Mesenchymal stem cell (in vitro differentiated cells and primary cell): ENCODE results near the gene ECE1.

Experiments used
- DNase-seq: peaks from one replicate; pipeline ENCODE4 v3.0.0-alpha.2; 2013
- H2AFZ ChIP-seq: one replicate; pipeline ENCODE4 v1.6.1; 2013; ENCODE audit warnings: low read depth, mild to moderate bottlenecking, control low read depth, inconsistent platforms, low read length, moderate library complexity
- H2AK5ac ChIP-seq: 2 replicates; pipeline ENCODE4 v1.6.1; 2013; ENCODE audit warnings: low read length, moderate library complexity, mild to moderate bottlenecking, inconsistent platforms; ENCODE audit not compliant: severe bottlenecking
- H2BK120ac ChIP-seq: one replicate; pipeline ENCODE4 v1.6.1; 2013; ENCODE audit warnings: low read depth, mild to moderate bottlenecking, inconsistent platforms, low read length, moderate library complexity
- H2BK12ac ChIP-seq, 2 experiments: one replicate each; pipeline ENCODE4 v1.6.1; 2013; ENCODE audit warnings: inconsistent platforms in 2 of 2, low read length in 2 of 2, mild to moderate bottlenecking in 2 of 2, moderate library complexity in 2 of 2, control low read depth in 1 of 2
- H2BK15ac ChIP-seq: one replicate; pipeline ENCODE4 v1.6.1; 2013; ENCODE audit warnings: mild to moderate bottlenecking, low read depth, inconsistent platforms; ENCODE audit not compliant: poor library complexity, severe bottlenecking
- H2BK5ac ChIP-seq: 2 replicates; pipeline ENCODE4 v1.6.1; 2013; ENCODE audit warnings: low read depth, mild to moderate bottlenecking, low read length, control low read depth, inconsistent platforms; ENCODE audit not compliant: poor library complexity, severe bottlenecking
- H3K14ac ChIP-seq, 2 experiments: one replicate each; pipeline ENCODE4 v1.6.1; 2013; ENCODE audit warnings: inconsistent platforms in 2 of 2, low read length in 2 of 2, control low read depth in 1 of 2, mild to moderate bottlenecking in 1 of 2, moderate library complexity in 1 of 2
- H3K18ac ChIP-seq, 2 experiments: one replicate each; pipeline ENCODE4 v1.6.1; 2013; ENCODE audit warnings: inconsistent platforms in 2 of 2, low read length in 2 of 2, control low read depth in 1 of 2, low read depth in 1 of 2, mild to moderate bottlenecking in 1 of 2
- H3K23ac ChIP-seq, 2 experiments: one replicate each; pipeline ENCODE4 v1.6.1; 2013; ENCODE audit warnings: inconsistent platforms in 2 of 2, low read length in 2 of 2, mild to moderate bottlenecking in 2 of 2, moderate library complexity in 2 of 2, control low read depth in 1 of 2
- H3K27ac ChIP-seq: 2 replicates; pipeline ENCODE4 v1.5.1; 2013; ENCODE audit warnings: mild to moderate bottlenecking, moderate library complexity, low read length, control low read depth, inconsistent platforms; ENCODE audit not compliant: poor library complexity, severe bottlenecking
- H3K27me3 ChIP-seq, 2 experiments: 2 replicates each; pipeline versions ENCODE4 v1.6.1 to v1.7.0; 2013; ENCODE audit warnings: low read length in 2 of 2, mild to moderate bottlenecking in 2 of 2, moderate library complexity in 2 of 2, control low read depth in 1 of 2, inconsistent platforms in 1 of 2; ENCODE audit not compliant: control insufficient read depth in 1 of 2, insufficient read depth in 1 of 2
- H3K36me3 ChIP-seq, 2 experiments: 2 replicates each; pipeline versions ENCODE4 v1.6.1 to v1.7.0; 2013; ENCODE audit warnings: low read length in 2 of 2, control low read depth in 1 of 2, inconsistent platforms in 1 of 2, low read depth in 1 of 2, mild to moderate bottlenecking in 1 of 2; ENCODE audit not compliant: insufficient read depth in 2 of 2, control insufficient read depth in 1 of 2
- H3K4ac ChIP-seq, 2 experiments: one replicate each; pipeline ENCODE4 v1.6.1; 2013; ENCODE audit warnings: inconsistent platforms in 2 of 2, low read length in 2 of 2, mild to moderate bottlenecking in 2 of 2, moderate library complexity in 2 of 2, control low read depth in 1 of 2, low read depth in 1 of 2
- H3K4me1 ChIP-seq: 2 replicates; pipeline ENCODE4 v1.6.1; 2013; ENCODE audit warnings: low read depth, low read length, control low read depth; ENCODE audit not compliant: control insufficient read depth, insufficient read depth
- H3K4me2 ChIP-seq: 2 replicates; pipeline ENCODE4 v1.6.1; 2013; ENCODE audit warnings: low read length, mild to moderate bottlenecking, inconsistent platforms; ENCODE audit not compliant: poor library complexity, severe bottlenecking
- H3K4me3 ChIP-seq, 2 experiments: 2 replicates each; pipeline versions ENCODE4 v1.5.1 to v1.7.0; 2013; ENCODE audit warnings: low read length in 2 of 2, mild to moderate bottlenecking in 2 of 2, control low read depth in 1 of 2, low read depth in 1 of 2; ENCODE audit not compliant: insufficient read depth in 1 of 2
- H3K79me1 ChIP-seq: replicated peaks from 2 replicates; pipeline ENCODE4 v1.6.1; 2013; ENCODE audit warnings: mild to moderate bottlenecking, control low read depth, low read length, inconsistent platforms; ENCODE audit not compliant: poor library complexity, severe bottlenecking
- H3K9ac ChIP-seq: 2 replicates; pipeline ENCODE4 v1.7.0; 2013; ENCODE audit warnings: mild to moderate bottlenecking, low read length, moderate library complexity
- H3K9me3 ChIP-seq: 2 replicates; pipeline ENCODE4 v1.7.0; 2013; ENCODE audit warnings: mild to moderate bottlenecking, low read length; ENCODE audit not compliant: control insufficient read depth
- H4K8ac ChIP-seq: one replicate; pipeline ENCODE4 v1.6.1; 2013; ENCODE audit warnings: inconsistent platforms, mild to moderate bottlenecking, low read length, moderate library complexity
- H4K91ac ChIP-seq: one replicate; pipeline ENCODE4 v1.6.1; 2013; ENCODE audit warnings: mild to moderate bottlenecking, low read length, inconsistent platforms
- WGBS: methylation state at CpG from one replicate; pipeline ENCODE4 v1.1.7; 2013; ENCODE audit warnings: mixed read lengths; 5-methylcytosine and 5-hydroxymethylcytosine counted together

The ECE1 gene

GRCh38 chr1:21291964-21292363 lies 1.7 kb upstream of the ECE1 start:
- 94% methylated on average over 5 of the region's 7 CpGs for WGBS
- no peaks in the 10 kb centered on the region for H3K36me3 ChIP-seq
- no peak for DNase-seq

GRCh38 chr1:21291184-21291583 lies 921 bp upstream of the ECE1 start:
- Histone ChIP-seq H3K79me1 (peaks cover 26% of the 10 kb centered on the region), H3K9ac (no peak overlapping the region), H2AK5ac (no peak overlapping the region), H4K8ac (no peak overlapping the region), H3K36me3 (no peaks in the 10 kb centered on the region), H4K91ac (no peak overlapping the region), H3K14ac (peak overlapping the region in 1 of 2 experiments; percentile 51), H3K18ac (no peak overlapping the region), H2AFZ (no peak overlapping the region), H3K27me3 (no peaks in the 10 kb centered on the region), H3K23ac (peak overlapping the region in 1 of 2 experiments; percentile 31), H2BK15ac (no peak overlapping the region), H3K27ac (no peak overlapping the region), H3K4me1 (peaks cover 33% of the 10 kb centered on the region), H3K9me3 (no peaks in the 10 kb centered on the region), H3K4ac (no peak overlapping the region), H2BK120ac (no peak overlapping the region), H2BK5ac (no peak overlapping the region), H3K4me2 (no peak overlapping the region), H2BK12ac (peak overlapping the region in 1 of 2 experiments; percentile 57), H3K4me3 (no peak overlapping the region)
- no peak for DNase-seq
- WGBS = 85% methylated on average over 8 of the region's 8 CpGs

More at GRCh38 chr1:21291964-21292363, 1.7 kb upstream of the ECE1 start:
- Histone ChIP-seq H3K4me3 (no peak overlapping the region), H4K8ac (no peak overlapping the region), H3K4ac (no peak overlapping the region), H3K23ac (no peak overlapping the region), H2BK5ac (no peak overlapping the region), H3K79me1 (peaks cover 29% of the 10 kb centered on the region), H3K9ac (no peak overlapping the region), H3K9me3 (no peaks in the 10 kb centered on the region), H3K14ac (no peak overlapping the region), H3K27ac (no peak overlapping the region), H4K91ac (no peak overlapping the region), H3K27me3 (no peaks in the 10 kb centered on the region), H2BK12ac (no peak overlapping the region), H2AK5ac (no peak overlapping the region), H2BK15ac (no peak overlapping the region), H3K18ac (no peak overlapping the region), H3K4me1 (peaks cover 36% of the 10 kb centered on the region), H3K4me2 (no peak overlapping the region), H2BK120ac (no peak overlapping the region), H2AFZ (no peak overlapping the region)

- H3K27ac ChIP-seq = no peak overlapping the region
- peak overlapping the region; percentile 79 for H4K8ac ChIP-seq
- H3K4me3 ChIP-seq = peak overlapping the region; percentile 77 to 82
- no peak overlapping the region for H2BK15ac ChIP-seq
- H3K9ac ChIP-seq = peak overlapping the region; percentile 83
- no peaks in the 10 kb centered on the region for H3K27me3 ChIP-seq
- no peak overlapping the region for H2AFZ ChIP-seq
- DNase-seq = no peak
- H4K91ac ChIP-seq = no peak overlapping the region
- H3K4me1 ChIP-seq = peaks cover 32% of the 10 kb centered on the region
- WGBS = 6% methylated on average over 7 of the region's 9 CpGs
- H2BK5ac ChIP-seq = no peak overlapping the region
- H3K18ac ChIP-seq = peak overlapping the region; percentile 45 to 91
- peak overlapping the region; percentile 65 for H2BK120ac ChIP-seq
- H3K79me1 ChIP-seq = peaks cover 24% of the 10 kb centered on the region
- H3K23ac ChIP-seq = peak overlapping the region in 1 of 2 experiments; percentile 9
- H3K14ac ChIP-seq = no peak overlapping the region
- H2BK12ac ChIP-seq = no peak overlapping the region
- H2AK5ac ChIP-seq = peak overlapping the region; percentile 57
- H3K4me2 ChIP-seq = peak overlapping the region; percentile 54
- H3K36me3 ChIP-seq = peaks cover 0 to 3% of the 10 kb centered on the region in 2 experiments
- peak overlapping the region; percentile 35 to 47 for H3K4ac ChIP-seq
- no peaks in the 10 kb centered on the region for H3K9me3 ChIP-seq
These were observed 282 bp upstream of the ECE1 start for GRCh38 chr1:21290546-21290944.

DNA sequence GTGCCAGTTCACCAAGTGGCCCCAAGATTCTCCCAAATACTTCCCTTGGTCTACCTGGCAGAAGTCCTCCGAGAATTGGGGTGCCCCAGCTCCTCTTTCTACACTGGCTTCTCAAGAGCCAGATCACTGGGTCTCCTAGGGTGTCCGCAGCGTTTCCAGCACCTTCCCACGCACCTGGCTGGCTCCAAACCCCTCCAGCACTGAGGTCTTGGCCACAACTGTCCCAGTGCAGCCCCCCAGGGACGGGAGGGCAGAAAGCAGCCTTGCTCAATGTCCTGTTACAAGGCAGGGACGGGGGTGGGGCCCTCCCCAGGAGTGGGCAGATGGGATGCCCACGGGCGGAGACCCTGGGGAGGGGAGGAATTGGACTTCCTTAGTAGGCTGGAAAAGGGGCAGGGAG lies 1.1 kb downstream of the ECE1 start:
- H3K23ac ChIP-seq = peak overlapping the region in 1 of 2 experiments; percentile 77
- H3K4ac ChIP-seq = no peak overlapping the region
- peak overlapping the region; percentile 61 for H4K8ac ChIP-seq
- H3K4me3 ChIP-seq = peak overlapping the region; percentile 82 to 90
- H3K18ac ChIP-seq = peak overlapping the region; percentile 11 to 91
- 87% methylated on average over 8 of the region's 8 CpGs for WGBS
- H2AFZ ChIP-seq = no peak overlapping the region
- peak overlapping the region; percentile 83 for H2AK5ac ChIP-seq
- H3K9me3 ChIP-seq = no peaks in the 10 kb centered on the region
- peak overlapping the region in 1 of 2 experiments; percentile 87 for H2BK12ac ChIP-seq
- peak overlapping the region; percentile 87 for H3K9ac ChIP-seq
- peak overlapping the region; percentile 88 for H4K91ac ChIP-seq
- peak overlapping the region; percentile 95 for H3K4me2 ChIP-seq
- H3K14ac ChIP-seq = peak overlapping the region in 1 of 2 experiments; percentile 68
- no peak overlapping the region for H3K27ac ChIP-seq
- DNase-seq = no peak
- H3K79me1 ChIP-seq = peaks cover 31% of the 10 kb centered on the region
- peak overlapping the region; percentile 36 for H2BK15ac ChIP-seq
- H2BK120ac ChIP-seq = peak overlapping the region; percentile 65
- no peaks in the 10 kb centered on the region for H3K27me3 ChIP-seq
- peaks cover 7 to 8% of the 10 kb centered on the region in 2 experiments for H3K36me3 ChIP-seq
- H3K4me1 ChIP-seq = peaks cover 28% of the 10 kb centered on the region
- no peak overlapping the region for H2BK5ac ChIP-seq
